ENCODE measurements around the gene PGRMC2. TPM values are rescaled to one million over a fixed set of nuclear protein-coding genes. Genes with fewer than 3 reads are reported as not detected.

The PGRMC2 gene
- total and polyA plus RNA-seq, 2 of the 8 experiments (the other 6 are each of a cell fraction or from before 2014, with no cell fraction given), result 9.5 to 85.3 TPM

DNA sequence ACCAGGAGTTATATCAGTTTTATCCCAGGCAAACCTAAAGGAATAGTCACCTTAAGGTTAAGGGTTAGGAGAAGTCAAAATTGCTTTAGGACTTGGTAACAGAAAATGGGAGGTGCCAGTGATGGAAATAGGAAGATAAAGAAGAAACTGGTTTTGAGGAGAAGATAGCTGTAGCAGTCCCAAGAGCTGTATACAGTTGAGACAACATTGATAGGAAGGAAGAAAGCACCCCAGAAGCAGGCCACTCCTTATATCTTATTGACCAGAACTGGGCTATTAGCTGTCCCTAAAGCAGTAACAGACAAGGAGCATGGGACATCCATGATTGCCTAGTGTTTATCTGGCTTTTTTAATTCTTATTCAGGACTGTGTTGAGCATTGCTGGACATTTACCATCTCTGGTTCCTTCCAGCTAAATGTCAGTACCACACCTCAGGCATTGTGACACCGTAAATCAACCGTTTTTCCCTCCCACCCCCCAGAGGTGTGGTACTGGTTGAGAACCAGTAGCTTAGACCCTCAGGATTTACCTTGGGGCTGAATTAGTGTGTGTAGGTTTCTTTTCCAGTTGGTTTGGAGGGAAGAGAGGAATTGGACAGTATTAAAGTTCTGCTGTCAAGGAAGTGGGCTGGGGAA is 2.0 kb upstream of the PGRMC2 start (continued):
- no peak for TF ChIP-seq EGR1 (IDR thresholded peaks at IDR 0.05; ENCODE audit: borderline replicate concordance, low read depth, low read length)
- no peak for TF ChIP-seq EP300 (IDR thresholded peaks at IDR 0.05; ENCODE audit: borderline replicate concordance in 1 of 2, low read depth in 2 of 2, low read length in 2 of 2)
- TF ChIP-seq SP2 (IDR thresholded peaks at IDR 0.05; ENCODE audit: low read length), result no peak
- no peak for TF ChIP-seq CREB1 (IDR thresholded peaks at IDR 0.05)
- no peak for TF ChIP-seq CBX5 (IDR thresholded peaks at IDR 0.05; ENCODE audit: low read depth, low read length)
